NT2/D1 (cell line): ENCODE results near the gene WTAP.
"Not testable (repeated sequence)": the region's sequence is repeated elsewhere in the genome, so short reads cannot be mapped to it uniquely, and the experiment has no call there.

ENCODE experiments used
- DNase-seq: peaks from one replicate; pipeline ENCODE4 v3.0.0-alpha.2; 2011; ENCODE audit warnings: low read depth, low spot score
- H3K27me3 ChIP-seq: 2 replicates; pipeline ENCODE4 v1.6.0; 2011; ENCODE audit warnings: mild to moderate bottlenecking; ENCODE audit not compliant: insufficient read length, insufficient read depth
- H3K36me3 ChIP-seq: 2 replicates; pipeline ENCODE4 v1.6.1; 2011; ENCODE audit warnings: mild to moderate bottlenecking, low read length, mixed read lengths; ENCODE audit not compliant: insufficient read depth, insufficient read length
- H3K4me1 ChIP-seq: 2 replicates; pipeline ENCODE4 v1.5.1; 2011; ENCODE audit not compliant: insufficient read depth, insufficient read length
- H3K4me3 ChIP-seq: 2 replicates; pipeline ENCODE4 v1.5.1; 2011; ENCODE audit warnings: low read depth; ENCODE audit not compliant: insufficient read length
- H3K9ac ChIP-seq: 2 replicates; pipeline ENCODE4 v1.6.0; 2011; ENCODE audit warnings: low read depth; ENCODE audit not compliant: insufficient read length
- H3K9me3 ChIP-seq: 2 replicates; pipeline ENCODE4 v1.5.1; 2011; ENCODE audit warnings: mild to moderate bottlenecking, low read length; ENCODE audit not compliant: insufficient read depth
- SUZ12 ChIP-seq: IDR thresholded peaks from 2 replicates; pipeline ENCODE4 v1.6.1; 2011; ENCODE audit not compliant: insufficient read length, insufficient read depth; ENCODE audit errors: extremely low read depth
- YY1 ChIP-seq: IDR thresholded peaks from 2 replicates; pipeline ENCODE4 v1.6.1; 2011; ENCODE audit not compliant: insufficient read length, insufficient read depth
- ZNF274 ChIP-seq: IDR thresholded peaks from 2 replicates; pipeline ENCODE4 v1.6.1; 2011; ENCODE audit warnings: mild to moderate bottlenecking, low read depth, low read length

The WTAP gene

GRCh38 chr6:159700970-159701369 is 26.3 kb upstream of the WTAP start:
- DNase-seq, result no peak
- Histone ChIP-seq H3K36me3 (no peaks in the 10 kb centered on the region), H3K4me1 (no peaks in the 10 kb centered on the region), H3K9me3 (peaks cover 6% of the 10 kb centered on the region; the same call in 1 of the 2 replicates), H3K9ac (no peak overlapping the region), H3K4me3 (no peak overlapping the region), H3K27me3 (no peaks in the 10 kb centered on the region)
- TF ChIP-seq YY1 (no peak), SUZ12 (no peak), ZNF274 (no peak)

GRCh38 chr6:159701413-159701999 is 25.8 kb upstream of the WTAP start:
- no peak for DNase-seq

GRCh38 chr6:159710603-159711002 is 16.7 kb upstream of the WTAP start:
- H3K27me3 ChIP-seq, H3K9ac ChIP-seq, DNase-seq, H3K36me3 ChIP-seq, H3K9me3 ChIP-seq, H3K4me3 ChIP-seq, H3K4me1 ChIP-seq: not testable (repeated sequence)

More at GRCh38 chr6:159701413-159701999, 25.8 kb upstream of the WTAP start:
- no peak for TF ChIP-seq ZNF274
- TF ChIP-seq YY1, result no peak
- Histone ChIP-seq H3K9ac (no peak overlapping the region), H3K4me1 (no peaks in the 10 kb centered on the region), H3K9me3 (peaks cover 6% of the 10 kb centered on the region; the same call in 1 of the 2 replicates), H3K27me3 (no peaks in the 10 kb centered on the region), H3K4me3 (no peak overlapping the region), H3K36me3 (no peaks in the 10 kb centered on the region)

GRCh38 chr6:159712389-159712788 is 14.9 kb upstream of the WTAP start:
- H3K9ac ChIP-seq, H3K4me3 ChIP-seq, DNase-seq, H3K9me3 ChIP-seq, H3K27me3 ChIP-seq, H3K4me1 ChIP-seq, H3K36me3 ChIP-seq: not testable (repeated sequence)

GRCh38 chr6:159713984-159714383 is 13.3 kb upstream of the WTAP start:
- DNase-seq, result no peak
- H3K4me1 ChIP-seq, result no peaks in the 10 kb centered on the region

GRCh38 chr6:159714404-159714803 is 12.9 kb upstream of the WTAP start:
- H3K27me3 ChIP-seq, result no peaks in the 10 kb centered on the region
- no peak for DNase-seq
- H3K4me1 ChIP-seq, result no peaks in the 10 kb centered on the region
- H3K9me3 ChIP-seq, result no peaks in the 10 kb centered on the region
- TF ChIP-seq YY1, result no peak
- no peak for TF ChIP-seq SUZ12
- TF ChIP-seq ZNF274, result no peak
- no peak overlapping the region for H3K4me3 ChIP-seq
- no peaks in the 10 kb centered on the region for H3K36me3 ChIP-seq
- no peak overlapping the region for H3K9ac ChIP-seq

More at GRCh38 chr6:159713984-159714383, 13.3 kb upstream of the WTAP start:
- TF ChIP-seq YY1, result no peak
- TF ChIP-seq ZNF274, result no peak
- no peak for TF ChIP-seq SUZ12
- Histone ChIP-seq H3K36me3 (no peaks in the 10 kb centered on the region), H3K9ac (no peak overlapping the region), H3K27me3 (no peaks in the 10 kb centered on the region), H3K4me3 (no peak overlapping the region), H3K9me3 (no peaks in the 10 kb centered on the region)

GRCh38 chr6:159715166-159715565 is 12.1 kb upstream of the WTAP start:
- TF ChIP-seq SUZ12 (no peak), YY1 (no peak)
- Histone ChIP-seq H3K9ac (no peak overlapping the region), H3K9me3 (no peaks in the 10 kb centered on the region), H3K4me1 (no peaks in the 10 kb centered on the region), H3K27me3 (no peaks in the 10 kb centered on the region), H3K36me3 (no peaks in the 10 kb centered on the region), H3K4me3 (no peak overlapping the region)
- DNase-seq, result no peak

- Histone ChIP-seq H3K36me3 (no peaks in the 10 kb centered on the region), H3K4me3 (no peak overlapping the region), H3K27me3 (no peaks in the 10 kb centered on the region), H3K9me3 (no peaks in the 10 kb centered on the region), H3K4me1 (no peaks in the 10 kb centered on the region), H3K9ac (no peak overlapping the region)
- TF ChIP-seq ZNF274 (no peak), SUZ12 (no peak), YY1 (no peak)
- DNase-seq, result no peak
Observed at GRCh38 chr6:159715605-159716004, 11.7 kb upstream of the WTAP start.
